HG03378 (cell line): ENCODE data around the gene SLIT3.

Experiments
- ATAC-seq: cut with Tn5 transposase; IDR thresholded peaks from one replicate; pipeline ENCODE4 v1.9.1; 2021; ENCODE audit warnings: mild to moderate bottlenecking, moderate library complexity; ENCODE audit not compliant: unreplicated experiment

SLIT3 gene

DNA sequence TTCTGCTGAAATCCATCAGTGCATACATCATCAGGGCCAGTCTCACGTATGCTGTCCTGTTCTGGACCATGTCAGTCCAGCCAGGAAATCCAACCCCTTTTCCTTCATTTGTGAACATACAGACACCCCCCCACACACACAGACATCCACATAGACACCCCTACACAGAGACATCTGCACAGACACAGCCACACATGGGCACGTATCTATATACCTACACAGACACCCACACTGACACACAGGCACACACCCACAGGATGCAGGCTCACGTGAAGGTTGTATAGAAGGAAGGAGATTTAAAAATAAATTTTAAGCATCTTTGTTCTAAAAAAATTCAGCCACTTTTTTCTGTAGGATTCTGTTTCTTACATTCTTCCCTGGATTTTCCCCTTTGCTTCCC lies 325.6 kb downstream of the SLIT3 start:
- ATAC-seq, result no peak

DNA sequence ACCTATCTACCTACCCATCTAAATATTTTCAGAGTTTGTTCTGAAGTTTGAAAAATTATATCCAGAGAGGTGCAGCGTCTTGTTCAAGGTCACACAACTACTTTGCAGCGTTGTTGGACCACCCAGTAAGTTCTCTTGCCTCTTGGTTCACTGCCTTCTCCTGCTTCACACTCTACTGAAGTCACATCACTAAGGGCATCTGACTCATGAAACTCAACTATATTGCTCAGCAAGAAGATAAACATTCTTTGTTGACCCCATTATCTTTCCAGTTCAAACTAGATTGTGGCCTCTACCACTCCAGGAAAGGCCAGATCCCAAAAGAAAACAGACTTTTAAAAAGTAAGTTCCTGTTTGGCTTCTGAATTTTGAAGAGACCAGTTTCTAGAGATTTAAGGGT lies 326.9 kb downstream of the SLIT3 start:
- ATAC-seq, result no peak

DNA sequence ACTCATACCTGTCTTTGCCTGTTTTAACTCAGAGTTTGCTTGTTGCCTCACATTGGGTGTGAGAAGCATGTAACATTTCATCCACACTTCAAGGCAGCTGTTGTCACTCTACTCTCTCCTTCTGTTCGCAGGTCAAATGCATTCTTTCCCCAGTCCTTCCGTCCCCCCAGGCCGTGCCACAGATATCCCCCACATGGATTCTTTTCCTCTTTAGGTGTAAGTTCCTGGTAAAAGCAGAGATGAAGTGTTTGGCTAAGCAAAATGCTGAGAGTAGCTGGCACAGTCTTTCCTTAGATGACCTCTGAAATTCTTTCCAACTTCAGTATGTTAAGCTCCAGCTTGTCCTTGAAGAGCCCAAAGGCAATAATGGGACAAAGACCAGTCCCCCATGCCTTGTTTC lies 328.2 kb downstream of the SLIT3 start:
- ATAC-seq, result no peak

DNA sequence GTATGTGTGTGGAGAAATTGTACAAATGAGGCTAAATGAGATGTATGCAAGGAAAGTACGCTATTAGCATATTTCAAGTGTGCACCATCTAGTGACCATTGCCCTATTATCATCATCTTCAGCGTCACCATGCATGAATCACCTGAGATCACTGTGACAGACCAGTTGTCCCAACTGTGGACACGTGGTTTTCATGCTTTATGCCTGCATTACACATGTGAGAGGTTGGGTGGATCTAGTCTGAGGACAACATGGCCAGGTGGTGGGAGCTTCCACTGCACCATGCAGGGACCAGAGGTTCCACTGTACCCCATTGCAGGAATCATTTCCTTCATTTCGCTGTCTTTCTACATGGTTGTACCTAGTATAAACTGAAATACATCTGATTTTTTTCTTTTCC lies 329.8 kb downstream of the SLIT3 start:
- no peak for ATAC-seq

DNA sequence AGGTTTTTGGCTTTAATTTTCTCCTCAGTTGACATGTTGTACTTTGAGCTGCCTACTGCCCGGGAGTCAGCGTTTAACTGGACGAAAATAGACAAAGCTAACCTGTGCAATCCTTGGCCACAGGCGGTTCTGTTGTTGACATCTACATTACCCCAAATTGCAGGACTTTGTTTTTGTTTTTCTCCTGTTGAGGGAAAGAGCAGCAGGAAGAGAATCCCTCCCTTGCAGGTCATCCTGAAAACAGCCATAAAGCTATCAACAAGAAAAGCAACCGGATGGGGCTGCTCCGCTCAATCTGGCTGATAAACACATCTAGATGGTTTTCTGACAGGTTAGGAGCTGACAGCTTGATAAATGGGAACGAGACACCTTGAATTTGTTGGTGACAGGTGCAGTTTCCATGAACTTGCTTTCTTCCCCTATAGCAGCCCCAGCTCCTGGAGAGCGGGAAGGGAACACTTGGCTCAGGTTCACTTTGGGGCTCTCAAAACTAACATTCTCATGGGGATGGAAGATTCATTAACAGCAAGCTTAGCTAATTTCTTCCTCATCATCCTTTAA lies 331.5 kb downstream of the SLIT3 start:
- ATAC-seq, result no peak

DNA sequence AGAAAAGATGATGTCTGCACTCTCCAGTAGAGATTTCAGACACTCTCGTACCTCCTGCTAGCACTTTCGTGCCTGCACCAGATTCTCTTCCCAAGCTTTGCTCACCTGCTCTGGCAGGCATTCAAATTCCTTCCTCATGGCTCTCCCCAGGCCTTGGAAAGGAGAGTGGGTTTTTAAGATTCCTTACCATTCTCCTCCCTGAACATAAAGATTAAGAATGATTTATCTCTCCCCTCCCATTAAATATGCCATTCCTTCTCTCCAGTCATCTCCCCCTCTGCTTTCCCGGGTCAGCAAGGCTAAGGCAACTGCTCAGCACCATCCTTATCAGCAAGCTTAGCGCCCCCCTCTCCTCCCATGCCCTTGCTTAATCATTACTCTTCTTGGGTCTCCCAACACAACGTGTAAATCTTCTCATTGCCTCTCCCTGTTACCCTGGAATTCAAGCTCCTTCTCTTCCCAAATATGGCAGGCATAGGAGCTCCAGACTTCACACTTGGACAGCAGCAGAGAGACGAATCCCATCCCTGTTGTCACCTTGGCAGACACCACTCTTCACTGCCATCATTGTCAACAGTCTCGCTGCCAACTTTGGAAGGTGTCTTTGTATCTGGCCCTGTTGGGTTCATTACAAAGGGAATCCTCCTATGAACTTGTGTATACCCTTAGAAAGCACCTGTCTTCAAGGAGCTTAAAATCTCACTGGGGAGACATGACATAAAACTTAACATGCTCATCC lies 332.9 kb downstream of the SLIT3 start:
- ATAC-seq, result no peak

DNA sequence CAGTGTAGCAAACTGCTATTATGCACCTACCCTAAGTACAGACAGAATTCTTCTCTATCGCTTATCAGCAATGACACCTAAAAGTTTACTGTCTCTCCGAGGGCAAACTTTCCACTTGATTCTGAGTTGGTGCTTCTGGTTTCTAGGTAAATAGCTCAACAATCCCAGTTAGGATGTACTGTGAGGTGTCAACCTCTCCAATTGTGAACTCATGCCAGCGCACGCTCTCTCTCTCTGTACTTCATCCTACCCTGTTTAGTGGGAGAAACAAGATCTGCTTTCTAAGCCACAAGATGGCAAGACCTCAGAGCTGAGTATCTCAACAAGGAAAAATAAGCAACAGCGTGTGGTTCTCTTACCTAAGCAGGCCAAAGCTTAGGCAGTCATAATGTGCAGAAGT lies 335.3 kb downstream of the SLIT3 start:
- ATAC-seq, result no peak

DNA sequence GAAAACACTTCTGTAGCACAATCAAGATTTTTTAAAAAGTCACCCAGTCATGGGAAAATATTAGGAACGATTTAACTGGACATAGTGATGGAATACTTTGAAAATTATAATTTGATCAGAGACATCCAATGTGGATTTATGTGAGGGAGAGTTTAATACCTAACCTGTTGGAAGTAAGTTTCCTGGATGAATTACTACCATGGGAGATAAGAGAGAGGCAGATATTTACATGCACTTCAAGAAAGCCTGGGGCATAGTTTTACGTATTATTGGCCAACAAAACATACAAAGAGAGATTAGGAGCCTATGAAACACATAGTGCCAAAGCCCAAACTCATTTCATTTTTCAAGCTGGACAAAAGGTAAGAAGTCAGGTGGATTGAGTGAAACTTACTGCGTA lies 336.8 kb downstream of the SLIT3 start:
- no peak for ATAC-seq

DNA sequence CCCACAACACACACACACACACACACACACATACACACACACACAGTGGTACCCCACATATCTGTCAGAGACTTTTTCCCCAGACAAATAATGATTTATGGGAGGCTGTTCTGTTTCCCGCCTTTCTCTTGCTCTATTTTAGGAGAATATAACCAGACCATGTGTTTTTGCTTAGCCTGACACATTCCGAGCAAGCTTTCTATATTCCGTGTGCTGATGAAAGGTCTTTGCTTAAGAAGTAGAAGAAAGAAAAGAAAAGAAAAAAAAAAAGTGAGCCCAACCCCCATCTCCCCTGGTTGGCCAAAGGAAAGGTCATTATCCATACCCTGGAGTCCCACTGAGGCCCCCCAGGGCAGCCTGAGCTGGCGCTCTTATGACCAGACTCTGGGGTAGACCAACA lies 338.6 kb downstream of the SLIT3 start:
- ATAC-seq, result no peak

DNA sequence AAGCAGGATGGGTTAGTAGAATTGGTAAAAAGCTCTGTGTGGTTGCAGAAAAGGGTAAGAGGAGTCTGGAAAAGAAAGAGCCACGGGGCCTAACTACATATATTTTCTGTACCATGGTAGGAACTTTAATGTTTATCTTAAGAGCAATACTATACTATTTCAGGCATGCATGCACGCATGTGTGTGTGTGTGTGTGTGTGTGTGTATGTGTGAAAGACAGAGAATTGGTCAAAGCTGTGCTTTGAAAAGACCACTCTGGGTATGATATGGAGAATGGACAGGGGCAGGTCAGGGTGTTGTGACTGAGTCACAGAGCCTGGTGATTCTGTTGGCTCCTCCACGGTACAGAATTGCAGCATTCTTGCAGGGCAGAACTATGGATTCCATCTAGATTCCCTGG lies 339.3 kb downstream of the SLIT3 start:
- no peak for ATAC-seq

DNA sequence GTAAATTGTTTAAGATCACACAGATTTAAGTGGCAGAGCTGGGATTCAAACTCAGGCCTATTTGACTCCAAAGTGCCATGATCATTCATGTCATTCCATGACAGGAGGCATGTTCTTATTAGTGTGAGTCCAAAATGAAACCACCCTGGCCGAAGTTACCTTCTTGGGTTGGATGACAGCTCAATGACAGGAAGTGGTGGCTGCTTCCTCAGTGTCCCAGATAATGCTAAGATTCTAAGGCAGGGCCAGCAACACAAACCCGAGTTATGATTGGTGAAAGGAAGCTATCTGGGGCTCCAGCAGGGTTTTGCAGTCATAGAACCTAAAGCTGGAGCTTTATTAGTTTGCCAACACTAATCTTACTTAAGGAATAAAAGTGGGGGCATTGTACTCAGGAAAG lies 340.4 kb downstream of the SLIT3 start:
- no peak for ATAC-seq

DNA sequence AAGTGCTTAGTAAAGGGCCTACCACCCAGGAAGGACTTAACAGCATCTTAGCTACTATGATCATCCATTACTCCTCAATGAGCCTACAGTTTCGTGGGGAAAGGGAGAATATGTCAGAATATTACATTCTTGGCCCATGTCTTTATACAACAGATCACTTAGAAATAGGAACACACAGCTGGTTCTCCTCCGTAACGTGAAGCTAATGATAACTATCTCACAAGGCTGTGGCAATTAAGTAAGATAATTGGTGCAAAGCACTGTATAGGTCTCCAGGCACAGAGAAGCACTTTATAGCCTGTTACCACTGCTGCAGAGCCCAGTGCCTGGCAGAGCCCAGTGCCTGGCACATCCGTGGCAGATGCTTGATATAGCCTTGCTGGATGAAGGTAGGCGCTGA lies 347.6 kb downstream of the SLIT3 start:
- ATAC-seq, result no peak

DNA sequence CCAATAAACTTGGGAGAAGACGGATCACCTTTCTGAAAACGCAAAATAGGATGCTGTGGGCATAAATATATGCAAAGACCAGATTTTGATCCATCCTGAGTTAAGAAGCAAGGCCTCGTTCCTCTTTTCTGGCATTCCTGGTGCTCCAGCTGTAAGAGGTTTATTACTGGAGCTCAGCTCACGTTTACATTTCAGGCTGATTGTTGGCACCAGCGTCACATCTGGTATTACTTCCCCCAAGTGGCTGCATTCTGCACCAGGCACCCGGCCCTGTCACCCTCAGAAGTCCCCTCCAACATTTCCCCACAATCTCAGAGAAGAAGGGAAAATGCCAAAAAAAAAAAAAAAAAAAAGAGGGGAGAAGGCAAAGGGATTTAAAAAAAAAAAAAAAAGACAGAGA lies 348.7 kb downstream of the SLIT3 start:
- ATAC-seq, result no peak

DNA sequence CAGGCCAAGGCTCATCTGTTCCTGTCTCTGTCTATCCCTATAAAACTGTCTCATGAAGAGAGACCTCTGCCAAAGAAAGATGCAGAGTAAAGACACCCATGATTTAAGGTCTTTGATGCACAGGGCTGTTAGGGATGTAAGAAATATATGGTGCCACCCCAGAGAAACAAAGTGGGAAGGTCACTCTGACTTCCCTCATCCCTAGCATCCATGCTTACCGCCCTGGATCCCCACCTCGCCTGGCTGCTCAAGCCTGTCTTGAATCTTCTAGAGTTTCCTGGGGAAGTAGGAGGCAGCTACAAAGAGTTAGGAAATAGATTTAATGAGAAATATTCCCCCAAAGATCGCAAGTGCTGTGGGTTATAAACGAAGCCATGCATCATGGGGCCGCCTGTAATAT lies 349.2 kb downstream of the SLIT3 start:
- no peak for ATAC-seq

DNA sequence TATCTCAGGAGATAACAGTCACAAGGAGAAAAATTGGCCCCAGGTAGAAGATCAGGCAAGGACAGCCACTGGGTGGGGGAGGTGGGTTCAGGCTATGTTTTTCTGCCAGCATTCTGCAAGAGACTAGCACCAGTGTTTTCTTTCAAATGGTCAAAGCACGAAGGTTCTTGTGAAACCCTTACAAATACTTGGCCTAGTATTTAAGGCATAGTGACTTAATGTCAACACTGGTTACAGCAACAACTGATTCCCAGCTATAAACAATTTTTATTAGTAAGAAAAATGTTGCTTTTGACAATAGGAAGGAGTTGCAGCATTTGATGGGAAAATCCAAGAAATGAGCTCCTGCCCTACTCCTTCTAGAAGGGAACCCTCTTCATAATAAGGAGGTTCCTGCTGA lies 349.6 kb downstream of the SLIT3 start:
- ATAC-seq, result no peak

DNA sequence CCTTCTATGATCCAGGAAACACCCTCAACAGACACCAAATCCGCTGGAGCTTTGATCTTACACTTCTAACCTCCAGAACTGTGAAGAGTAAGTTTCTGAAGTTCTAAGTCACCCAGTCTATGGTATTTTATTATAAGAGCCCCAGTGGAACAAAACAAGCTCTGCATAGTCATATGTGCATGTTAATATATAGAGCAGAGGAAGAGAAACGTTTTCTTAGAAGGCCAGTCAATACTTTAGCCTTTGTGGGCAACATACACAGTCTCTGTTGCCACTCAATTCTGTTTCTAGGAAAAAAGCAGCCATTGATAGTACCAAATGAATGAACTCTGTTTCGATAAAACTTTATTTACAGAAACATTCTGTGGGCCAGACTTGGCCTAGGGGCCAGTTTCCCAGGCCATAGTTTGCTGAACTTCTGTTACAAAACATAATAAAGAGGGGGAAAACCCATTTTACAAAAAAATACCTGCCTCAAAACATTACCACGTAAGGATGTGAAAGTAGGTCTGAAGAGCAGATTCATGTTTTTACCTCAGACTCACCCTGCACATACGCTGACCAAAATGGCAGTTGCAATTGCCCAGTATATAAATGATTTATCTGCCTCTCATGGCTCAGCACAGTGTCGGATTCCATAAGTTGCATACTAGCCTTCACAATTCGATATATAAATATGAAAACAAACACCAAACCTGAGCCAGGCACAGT lies 350.5 kb downstream of the SLIT3 start:
- peak; percentile 51 for ATAC-seq

DNA sequence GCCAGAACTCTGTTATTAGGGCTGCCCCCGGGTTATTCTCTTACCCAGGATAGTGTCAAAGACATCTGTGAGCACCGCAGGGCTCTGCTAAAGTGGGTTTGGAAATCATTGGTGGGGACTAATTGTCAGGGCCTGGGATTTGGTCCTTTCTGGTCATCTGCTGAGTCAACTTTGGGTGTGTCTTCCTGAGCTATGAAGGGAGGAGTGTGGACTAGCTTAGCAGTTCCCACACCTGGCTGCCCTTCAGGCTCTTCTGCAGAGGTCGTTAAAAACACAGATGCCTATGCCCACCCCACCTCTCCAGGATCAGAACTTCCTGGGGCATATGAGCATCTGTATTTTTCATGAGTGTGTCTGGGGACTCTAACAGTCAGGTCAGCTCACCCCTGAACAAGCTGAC lies 352.2 kb downstream of the SLIT3 start:
- no peak for ATAC-seq

DNA sequence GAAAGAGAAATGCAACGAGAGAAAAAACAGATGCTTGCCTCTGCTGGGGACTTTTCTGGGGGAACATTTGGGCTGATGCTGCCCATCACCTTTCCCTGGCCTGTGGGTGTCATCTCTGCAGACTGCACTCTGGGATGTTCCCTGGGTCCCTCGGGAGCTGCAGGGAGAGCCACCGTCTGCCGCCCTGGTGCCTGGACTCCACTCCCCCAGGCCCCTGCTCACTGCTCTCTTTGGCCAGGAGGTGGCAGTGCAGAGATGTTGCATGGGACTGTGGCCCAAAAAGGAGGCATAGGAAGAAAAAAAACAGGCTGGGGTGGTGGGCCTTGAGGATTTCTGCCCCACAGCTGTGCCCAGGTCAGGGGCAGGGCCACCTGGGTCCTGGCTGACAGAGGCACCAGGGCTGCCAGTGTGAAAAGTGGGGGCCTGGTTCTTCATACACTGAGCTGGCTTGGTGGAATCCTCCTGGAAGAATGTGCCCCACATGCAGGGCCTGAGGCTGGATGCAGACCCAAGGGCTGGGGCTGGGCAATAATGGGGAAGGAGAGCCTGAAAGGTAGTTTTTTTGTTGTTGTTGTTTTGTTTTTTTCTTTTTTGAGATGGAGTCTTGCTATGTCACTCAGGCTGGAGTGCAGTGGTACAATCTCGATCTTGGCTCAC lies 353.6 kb downstream of the SLIT3 start:
- no peak for ATAC-seq

DNA sequence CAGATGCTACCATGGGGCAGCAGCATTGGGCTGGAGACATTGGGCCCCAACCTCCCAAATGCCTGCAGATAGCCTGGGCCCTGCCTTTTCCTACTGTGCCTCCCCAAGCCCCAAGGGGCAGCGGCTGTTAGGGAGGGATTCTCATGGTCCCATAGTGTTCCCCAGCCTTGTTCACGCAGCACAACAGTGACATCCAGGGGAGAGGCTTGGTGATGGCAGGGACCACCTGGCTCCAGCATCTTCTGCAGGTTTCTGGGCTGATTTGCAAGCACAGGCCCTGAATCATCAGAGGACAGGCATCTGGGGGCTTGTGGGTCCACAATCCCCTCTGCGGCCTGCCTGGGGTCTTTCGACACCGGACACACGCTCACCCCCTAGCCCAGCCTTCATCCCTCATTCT lies 354.6 kb downstream of the SLIT3 start:
- ATAC-seq, result no peak

DNA sequence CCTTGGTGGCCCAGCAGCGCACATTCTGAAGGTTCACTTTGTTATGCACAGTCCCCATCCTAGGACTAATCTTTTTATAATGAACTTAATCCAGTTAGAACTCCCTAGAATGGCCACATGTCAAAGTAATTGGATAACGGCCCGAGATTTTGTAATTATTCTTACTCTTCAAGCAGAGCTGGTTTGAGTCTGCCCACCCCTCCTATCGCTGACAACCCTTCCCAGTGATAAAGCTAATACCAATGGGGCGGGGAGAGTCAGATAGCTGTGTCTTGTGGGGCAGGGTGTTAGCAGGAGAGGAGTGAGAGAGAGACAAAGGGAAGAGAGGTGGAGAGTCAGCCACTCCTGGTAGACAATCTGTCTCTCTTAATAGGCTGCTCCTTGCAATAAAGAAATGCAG lies 356.9 kb downstream of the SLIT3 start:
- ATAC-seq, result no peak

DNA sequence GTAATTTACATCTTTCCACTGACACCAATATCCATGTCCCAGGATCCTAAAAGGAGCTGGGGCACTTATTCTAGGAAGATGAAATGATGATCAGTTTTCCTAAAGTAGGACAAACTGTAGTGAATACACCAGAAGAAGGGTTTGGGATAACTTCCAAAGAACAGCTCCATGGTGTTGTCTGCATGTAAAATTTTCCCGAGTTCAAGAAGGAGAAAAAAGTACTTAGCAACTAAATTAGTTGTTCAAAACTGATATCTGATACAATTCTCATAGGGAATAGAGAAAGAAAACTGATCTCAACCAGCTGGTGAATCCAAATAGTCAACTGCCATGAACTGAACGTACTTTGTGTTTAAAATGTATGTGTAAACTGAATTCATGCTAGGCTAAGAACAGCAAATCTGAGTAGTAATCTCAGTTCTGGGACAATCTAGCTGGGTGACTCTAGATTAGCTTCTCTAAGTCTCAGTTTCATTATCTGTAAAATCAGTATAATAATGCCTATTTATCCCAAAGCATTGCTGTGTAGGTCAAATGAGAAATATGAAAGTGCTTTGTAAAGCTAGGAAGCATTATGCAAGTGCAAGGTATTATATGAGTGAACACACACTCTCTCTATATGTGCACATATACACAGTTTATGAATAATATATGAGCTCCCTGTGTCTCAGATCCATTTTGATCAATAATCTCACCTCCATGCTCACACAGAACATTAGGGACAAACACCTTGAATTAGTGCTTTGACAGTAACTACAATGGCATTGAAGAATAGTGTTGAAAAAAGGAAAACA lies 357.7 kb downstream of the SLIT3 start:
- no peak for ATAC-seq
